ENCODE measurements around the gene COMTD1. TPM values are rescaled to one million over a fixed set of nuclear protein-coding genes. Genes with fewer than 3 reads are reported as not detected.

The COMTD1 gene
- total and polyA plus RNA-seq, 2 of the 8 experiments (the other 6 are each of a cell fraction or from before 2014, with no cell fraction given): 31.9 to 42.4 TPM

DNA sequence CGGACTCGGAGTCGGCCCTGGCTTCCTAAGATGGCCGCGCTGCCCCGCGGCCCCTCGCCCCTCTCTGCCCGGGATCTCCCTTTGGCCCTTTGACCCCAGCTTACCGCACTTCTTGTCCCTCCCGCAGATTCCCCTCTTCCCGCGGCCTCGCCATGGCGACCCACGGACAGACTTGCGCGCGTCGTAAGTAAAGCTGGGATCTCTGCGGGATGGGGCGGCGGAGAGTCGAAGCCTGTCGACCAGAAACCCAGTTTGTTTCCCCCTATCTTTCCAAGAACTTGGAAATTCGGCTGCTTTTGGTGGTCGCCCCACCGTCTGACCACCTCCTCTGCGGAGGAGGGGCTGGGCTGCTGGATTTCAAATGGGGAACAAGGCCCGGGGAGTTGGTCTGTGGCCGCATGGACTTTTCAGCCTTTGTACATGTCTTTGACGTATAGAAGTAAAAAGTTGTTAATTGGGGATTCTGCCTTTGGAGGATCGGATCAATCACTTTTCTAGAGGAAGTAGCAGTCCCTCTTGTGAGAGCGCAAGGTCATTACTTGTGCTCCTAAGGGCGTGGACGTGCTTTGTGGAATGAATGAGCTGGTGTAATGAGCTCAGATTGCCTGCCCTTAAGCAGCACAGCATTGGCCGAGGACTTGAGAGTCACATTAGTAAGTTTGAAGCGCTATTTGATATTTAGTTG, 24.6 kb downstream of the COMTD1 start:
- FAIRE-seq: no peak
- DNase-seq (ENCODE audit: low read depth in 1 of 2, low spot score in 2 of 2): no peak
- no peak for TF ChIP-seq RAD21 (IDR thresholded peaks at IDR 0.05 in 1 of 2, conservative IDR thresholded peaks at IDR 0.05 in 1 of 2; ENCODE audit: low read depth in 2 of 2, low read length in 2 of 2)
- 0 out of 2 replicates have a peak, but pooled peaks have one; percentile 45 for TF ChIP-seq KDM5A (IDR thresholded peaks at IDR 0.05; ENCODE audit: low read length)
- 0 out of 2 replicates have a peak, but pooled peaks have one; percentile 7 for TF ChIP-seq PHF8 (conservative IDR thresholded peaks at IDR 0.05; ENCODE audit: low read depth, low read length)
- TF ChIP-seq SP4 (IDR thresholded peaks at IDR 0.05; ENCODE audit: low read length): no peak
- TF ChIP-seq, protein P1, sequence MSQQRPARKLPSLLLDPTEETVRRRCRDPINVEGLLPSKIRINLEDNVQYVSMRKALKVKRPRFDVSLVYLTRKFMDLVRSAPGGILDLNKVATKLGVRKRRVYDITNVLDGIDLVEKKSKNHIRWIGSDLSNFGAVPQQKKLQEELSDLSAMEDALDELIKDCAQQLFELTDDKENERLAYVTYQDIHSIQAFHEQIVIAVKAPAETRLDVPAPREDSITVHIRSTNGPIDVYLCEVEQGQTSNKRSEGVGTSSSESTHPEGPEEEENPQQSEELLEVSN (IDR thresholded peaks at IDR 0.05): no peak
- TF ChIP-seq TAF7 (optimal IDR thresholded peaks at IDR 0.05; ENCODE audit: borderline replicate concordance, low read depth, low read length): no peak
- TF ChIP-seq ZNF274 (IDR thresholded peaks at IDR 0.05; ENCODE audit: borderline replicate concordance, extremely low read depth, low read length): no peak
- TF ChIP-seq POLR2AphosphoS5 (IDR thresholded peaks at IDR 0.05; ENCODE audit: low read depth, low read length): peak; percentile 63
- TF ChIP-seq TCF12 (IDR thresholded peaks at IDR 0.05; ENCODE audit: low read depth, low read length): no peak
- no peak for TF ChIP-seq GTF2F1 (IDR thresholded peaks at IDR 0.05; ENCODE audit: borderline replicate concordance, low read depth, low read length)

More for the DNA sequence above, 24.6 kb downstream of the COMTD1 start:
- Histone ChIP-seq H3K27ac (ENCODE audit: low read depth, low read length) (peak overlapping the region; percentile 100), H3K4ac (replicated peaks; ENCODE audit: insufficient read length, low read depth, low read length) (peak overlapping the region; percentile 85), H2BK12ac (ENCODE audit: low read depth, low read length) (no peak overlapping the region), H3K36me3 (ENCODE audit: control insufficient read depth in 2 of 4, insufficient read depth in 4 of 4, low read length in 3 of 4) (peaks cover 5 to 44% (median 24%) of the 10 kb centered on the region in 4 experiments), H3K4me1 (replicated peaks in 1 of 4; ENCODE audit: control insufficient read depth in 3 of 4, insufficient read depth in 4 of 4, low read length in 3 of 4) (peaks cover 5 to 20% (median 9%) of the 10 kb centered on the region in 4 experiments), H3K79me1 (ENCODE audit: low read depth, low read length) (peaks cover 2% of the 10 kb centered on the region; the same call in 1 of the 2 replicates), H2BK15ac (ENCODE audit: low read length) (0 out of 2 replicates have a peak overlapping the region, but pooled peaks have one; percentile 16), H3K4me2 (ENCODE audit: insufficient read depth in 1 of 2, low read depth in 2 of 2, low read length in 2 of 2) (peak overlapping the region; percentile 81 to 92), H2BK20ac (ENCODE audit: low read length) (no peak overlapping the region), H4K8ac (ENCODE audit: extremely low read depth, insufficient read depth, low read length) (peak overlapping the region; percentile 100), H4K5ac (ENCODE audit: insufficient read length, low read depth, low read length) (peak overlapping the region; percentile 91), H2AK5ac (ENCODE audit: low read depth, low read length) (peak overlapping the region; percentile 18; the same call in 1 of the 2 replicates), H3K56ac (replicated peaks; ENCODE audit: insufficient read length, low read depth, low read length) (peak overlapping the region; percentile 87), H2BK120ac (replicated peaks; ENCODE audit: low read depth, low read length) (no peak overlapping the region), H3K4me3 (ENCODE audit: extremely low read depth in 1 of 4, insufficient read depth in 2 of 4, low read depth in 3 of 4, low read length in 4 of 4) (peak overlapping the region; percentile 94 to 100 (median 96)), H3K23ac (ENCODE audit: insufficient read length) (no peak overlapping the region), H2BK5ac (ENCODE audit: low read depth, low read length) (peak overlapping the region; percentile 100), H4K91ac (replicated peaks; ENCODE audit: insufficient read length, low read length) (peak overlapping the region; percentile 29), H3K23me2 (ENCODE audit: low read depth, low read length) (peaks cover 10% of the 10 kb centered on the region), H3K9me3 (ENCODE audit: insufficient read depth in 2 of 2, low read depth in 1 of 2, low read length in 1 of 2) (no peaks in the 10 kb centered on the region), H2AFZ (ENCODE audit: low read length) (no peak overlapping the region), H4K20me1 (replicated peaks in 1 of 2; ENCODE audit: control insufficient read depth in 1 of 2, insufficient read depth in 2 of 2, low read length in 2 of 2) (peaks cover 0 to 10% of the 10 kb centered on the region in 2 experiments), H3K79me2 (ENCODE audit: control insufficient read depth in 1 of 2, insufficient read depth in 2 of 2, low read length in 2 of 2) (peaks cover 15 to 50% of the 10 kb centered on the region in 2 experiments), H3K27me3 (replicated peaks in 1 of 4; ENCODE audit: control insufficient read depth in 3 of 4, extremely low read depth in 1 of 4, insufficient read depth in 3 of 4, low read length in 3 of 4) (no peaks in the 10 kb centered on the region), H3K9ac (replicated peaks in 1 of 4; ENCODE audit: extremely low read depth in 1 of 4, low read depth in 3 of 4, low read length in 3 of 4) (peak overlapping the region; percentile 92 to 99 (median 94)), H3K14ac (ENCODE audit: insufficient read length) (no peak overlapping the region), H3K18ac (ENCODE audit: extremely low read depth, low read length) (no peak overlapping the region; the same call in 1 of the 2 replicates)
- ChIA-PET CTCF (ENCODE audit: partially characterized antibody) (interaction anchor here (0.6 to 11.0 kb wide), 10 partner anchors 8 to 984 kb away, joined by 3 to 128 read pairs (median 6); partner anchors contain the start of gene COMTD1), POLR2A (ENCODE audit: partially characterized antibody) (interaction anchor here (0.9 to 36.7 kb wide), 14 partner anchors 11 to 1035 kb away, joined by 3 to 801 read pairs (median 5); partner anchors contain the start of gene COMTD1)
- 1% methylated on average over 38 of the region's 38 CpGs; no CpG with 5 or more reads in 1 of the 2 experiments for WGBS, 2 experiments (ENCODE audit: extremely low coverage in 1 of 2, insufficient coverage in 1 of 2, insufficient read length in 1 of 2, insufficient replicate concordance in 2 of 2, low coverage in 1 of 2, low lambda C conversion rate in 2 of 2, missing lambda C conversion rate in 1 of 2)
